Mesendoderm (in vitro differentiated cells): ENCODE data around the gene ACP6.

ENCODE experiments used
- DNase-seq: peaks from one replicate; pipeline ENCODE4 v3.0.0; 2013
- H2AK5ac ChIP-seq: 2 replicates; pipeline ENCODE4 v1.6.1; 2013; ENCODE audit warnings: low read length, inconsistent platforms
- H2BK120ac ChIP-seq: 2 replicates; pipeline ENCODE4 v1.6.1; 2013; ENCODE audit warnings: low read depth, mild to moderate bottlenecking, low read length, moderate library complexity, mixed read lengths
- H2BK15ac ChIP-seq: replicated peaks from 2 replicates; pipeline ENCODE4 v1.6.1; 2013; ENCODE audit warnings: low read depth, mild to moderate bottlenecking, moderate library complexity
- H2BK5ac ChIP-seq: 2 replicates; pipeline ENCODE4 v1.6.1; 2013; ENCODE audit warnings: low read length, inconsistent platforms
- H3K18ac ChIP-seq: 2 replicates; pipeline ENCODE4 v1.6.1; 2013; ENCODE audit warnings: mild to moderate bottlenecking, low read length, mixed read lengths
- H3K23ac ChIP-seq: one replicate; pipeline ENCODE4 v1.6.1; 2013; ENCODE audit warnings: low read length
- H3K27ac ChIP-seq: 2 replicates; pipeline ENCODE4 v1.5.1; 2013; ENCODE audit warnings: low read depth, mild to moderate bottlenecking, inconsistent platforms, low read length, moderate library complexity
- H3K27me3 ChIP-seq: 2 replicates; pipeline ENCODE4 v1.6.1; 2013; ENCODE audit warnings: low read length, control low read depth, mild to moderate bottlenecking, inconsistent platforms; ENCODE audit not compliant: insufficient read depth, poor library complexity
- H3K36me3 ChIP-seq: 2 replicates; pipeline ENCODE4 v1.6.1; 2013; ENCODE audit warnings: low read length, inconsistent platforms; ENCODE audit not compliant: control insufficient read depth, insufficient read depth
- H3K4ac ChIP-seq: one replicate; pipeline ENCODE4 v1.6.1; 2013; ENCODE audit warnings: low read depth, mild to moderate bottlenecking, low read length, moderate library complexity
- H3K4me1 ChIP-seq: 2 replicates; pipeline ENCODE4 v1.6.1; 2013; ENCODE audit warnings: low read depth, low read length, inconsistent platforms; ENCODE audit not compliant: control insufficient read depth
- H3K4me2 ChIP-seq: 2 replicates; pipeline ENCODE4 v1.6.1; 2013; ENCODE audit warnings: low read length
- H3K4me3 ChIP-seq: 2 replicates; pipeline ENCODE4 v1.5.1; 2013; ENCODE audit warnings: mild to moderate bottlenecking, low read length
- H3K56ac ChIP-seq: one replicate; pipeline ENCODE4 v1.6.1; 2013; ENCODE audit warnings: low read length
- H3K79me1 ChIP-seq: 2 replicates; pipeline ENCODE4 v1.6.1; 2013; ENCODE audit warnings: low read length, inconsistent platforms
- H3K79me2 ChIP-seq: 2 replicates; pipeline ENCODE4 v1.6.1; 2013; ENCODE audit warnings: mild to moderate bottlenecking, low read length; ENCODE audit not compliant: control insufficient read depth, insufficient read depth
- H3K9ac ChIP-seq: 2 replicates; pipeline ENCODE4 v1.6.1; 2013; ENCODE audit warnings: low read length, inconsistent platforms
- H4K5ac ChIP-seq: one replicate; pipeline ENCODE4 v1.6.1; 2013; ENCODE audit warnings: low read length
- H4K8ac ChIP-seq: one replicate; pipeline ENCODE4 v1.6.1; 2013; ENCODE audit warnings: low read depth, mild to moderate bottlenecking, control low read depth, low read length, moderate library complexity
- WGBS: extraction: QIAGEN DNeasy Blood & Tissue Kit; methylation state at CpG from one replicate; pipeline ENCODE4 v1.1.7; 2013; ENCODE audit warnings: low lambda C conversion rate, missing lambda C conversion rate; ENCODE audit not compliant: insufficient coverage; ENCODE audit errors: extremely low coverage; 5-methylcytosine and 5-hydroxymethylcytosine counted together

The ACP6 gene

DNA sequence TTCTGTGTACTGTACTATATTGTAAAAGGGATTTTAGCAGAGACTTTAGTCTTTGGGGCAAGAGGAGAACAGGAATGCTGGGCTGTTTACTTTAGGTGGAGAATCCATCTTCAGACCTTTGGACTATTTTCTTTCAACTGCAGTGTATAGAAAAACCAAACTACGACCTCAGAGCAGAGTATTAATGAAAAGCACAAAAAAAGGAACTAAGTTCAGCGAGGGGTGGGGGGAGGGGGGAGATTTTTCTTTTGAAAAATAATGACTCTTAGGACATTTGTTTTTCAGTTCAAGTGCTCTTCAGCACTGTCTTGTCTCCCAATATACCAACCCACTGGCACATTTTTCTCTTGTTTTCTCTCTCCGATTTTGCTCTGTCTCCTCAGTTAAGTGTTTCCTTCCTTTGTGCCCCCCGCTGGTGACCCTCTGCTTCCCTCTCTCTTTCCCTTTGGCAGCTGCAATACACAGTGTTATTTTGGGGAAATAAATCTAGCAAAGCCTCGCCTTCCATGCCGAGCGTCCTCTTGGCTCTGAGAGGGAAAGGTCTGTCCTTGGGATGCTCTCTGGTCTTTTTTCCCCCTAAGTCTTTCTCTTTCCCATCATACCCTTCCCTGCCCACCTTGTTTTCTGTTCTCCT lies 44.8 kb downstream of the ACP6 start:
- Histone ChIP-seq H2BK15ac (no peak overlapping the region), H3K36me3 (peaks cover 7% of the 10 kb centered on the region), H3K4me1 (no peaks in the 10 kb centered on the region), H3K23ac (no peak overlapping the region), H3K27me3 (no peaks in the 10 kb centered on the region), H3K56ac (no peak overlapping the region), H3K79me2 (no peaks in the 10 kb centered on the region), H4K8ac (no peak overlapping the region), H3K9ac (no peak overlapping the region), H3K4me2 (no peak overlapping the region), H4K5ac (no peak overlapping the region), H3K4ac (no peak overlapping the region), H2BK5ac (no peak overlapping the region), H3K4me3 (no peak overlapping the region), H3K27ac (no peak overlapping the region), H2BK120ac (no peak overlapping the region), H3K18ac (no peak overlapping the region), H3K79me1 (no peaks in the 10 kb centered on the region), H2AK5ac (no peak overlapping the region)
- no CpG with 5 or more reads among the region's 7 CpGs for WGBS
- no peak for DNase-seq

DNA sequence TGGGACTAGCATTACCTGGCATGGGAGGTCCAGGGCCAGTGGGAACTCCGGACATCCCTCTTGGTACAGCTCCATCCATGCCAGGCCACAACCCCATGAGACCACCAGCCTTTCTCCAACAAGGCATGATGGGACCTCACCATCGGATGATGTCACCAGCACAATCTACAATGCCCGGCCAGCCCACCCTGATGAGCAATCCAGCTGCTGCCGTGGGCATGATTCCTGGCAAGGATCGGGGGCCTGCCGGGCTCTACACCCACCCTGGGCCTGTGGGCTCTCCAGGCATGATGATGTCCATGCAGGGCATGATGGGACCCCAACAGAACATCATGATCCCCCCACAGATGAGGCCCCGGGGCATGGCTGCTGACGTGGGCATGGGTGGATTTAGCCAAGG lies 45.8 kb downstream of the ACP6 start:
- no peak overlapping the region for H4K5ac ChIP-seq
- no peak overlapping the region for H3K56ac ChIP-seq
- H3K79me1 ChIP-seq: no peaks in the 10 kb centered on the region
- no peak overlapping the region for H3K4ac ChIP-seq
- peaks cover 9% of the 10 kb centered on the region for H3K36me3 ChIP-seq
- no peak overlapping the region for H3K4me2 ChIP-seq
- H3K4me3 ChIP-seq: no peak overlapping the region
- no peak overlapping the region for H2BK5ac ChIP-seq
- no peaks in the 10 kb centered on the region for H3K79me2 ChIP-seq
- H3K27ac ChIP-seq: no peak overlapping the region
- no peak overlapping the region for H4K8ac ChIP-seq
- WGBS: no CpG with 5 or more reads among the region's 8 CpGs
- H2AK5ac ChIP-seq: no peak overlapping the region
- H3K18ac ChIP-seq: no peak overlapping the region
- H3K4me1 ChIP-seq: no peaks in the 10 kb centered on the region
- H2BK120ac ChIP-seq: no peak overlapping the region
- no peak overlapping the region for H3K9ac ChIP-seq
- H3K23ac ChIP-seq: no peak overlapping the region
- DNase-seq: no peak
- H2BK15ac ChIP-seq: no peak overlapping the region
- H3K27me3 ChIP-seq: no peaks in the 10 kb centered on the region

DNA sequence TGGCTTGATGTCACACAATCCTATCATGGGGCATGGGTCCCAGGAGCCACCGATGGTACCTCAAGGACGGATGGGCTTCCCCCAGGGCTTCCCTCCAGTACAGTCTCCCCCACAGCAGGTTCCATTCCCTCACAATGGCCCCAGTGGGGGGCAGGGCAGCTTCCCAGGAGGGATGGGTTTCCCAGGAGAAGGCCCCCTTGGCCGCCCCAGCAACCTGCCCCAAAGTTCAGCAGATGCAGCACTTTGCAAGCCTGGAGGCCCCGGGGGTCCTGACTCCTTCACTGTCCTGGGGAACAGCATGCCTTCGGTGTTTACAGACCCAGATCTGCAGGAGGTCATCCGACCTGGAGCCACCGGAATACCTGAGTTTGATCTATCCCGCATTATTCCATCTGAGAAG lies 46.3 kb downstream of the ACP6 start:
- Histone ChIP-seq H2BK15ac (no peak overlapping the region), H2AK5ac (no peak overlapping the region), H3K4me2 (no peak overlapping the region), H2BK120ac (no peak overlapping the region), H3K23ac (no peak overlapping the region), H3K4me3 (no peak overlapping the region), H3K18ac (no peak overlapping the region), H3K79me1 (no peaks in the 10 kb centered on the region), H3K4me1 (no peaks in the 10 kb centered on the region), H2BK5ac (no peak overlapping the region), H3K27me3 (no peaks in the 10 kb centered on the region), H3K27ac (no peak overlapping the region), H4K8ac (no peak overlapping the region), H3K9ac (no peak overlapping the region), H3K36me3 (peaks cover 12% of the 10 kb centered on the region), H3K56ac (no peak overlapping the region), H4K5ac (no peak overlapping the region), H3K79me2 (no peaks in the 10 kb centered on the region), H3K4ac (no peak overlapping the region)
- no CpG with 5 or more reads among the region's 8 CpGs for WGBS
- DNase-seq: no peak

DNA sequence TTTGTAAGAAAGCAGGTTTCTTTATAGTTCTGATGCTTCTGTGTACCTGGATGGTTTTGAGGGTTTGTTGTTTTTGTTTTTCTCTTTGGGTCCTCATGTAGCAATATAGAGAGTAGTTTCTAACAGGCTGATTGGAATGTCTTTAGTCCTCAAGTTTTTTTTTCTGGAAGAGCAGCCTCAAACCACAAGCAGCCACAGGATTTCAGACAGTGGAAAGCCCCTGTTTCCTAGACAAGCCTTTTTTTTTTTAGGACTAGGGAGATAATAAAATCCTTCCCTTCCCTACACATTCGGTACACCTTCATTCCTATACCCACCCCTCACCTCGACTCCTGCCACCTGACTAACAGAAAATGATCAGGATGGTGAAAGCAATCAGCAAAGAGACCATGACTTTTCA lies 47.6 kb downstream of the ACP6 start:
- no peak overlapping the region for H3K4me2 ChIP-seq
- WGBS: no CpG with 5 or more reads among the region's 2 CpGs
- H3K23ac ChIP-seq: no peak overlapping the region
- no peak for DNase-seq
- no peak overlapping the region for H2AK5ac ChIP-seq
- H3K79me1 ChIP-seq: no peaks in the 10 kb centered on the region
- H3K79me2 ChIP-seq: no peaks in the 10 kb centered on the region
- no peaks in the 10 kb centered on the region for H3K4me1 ChIP-seq
- H3K4me3 ChIP-seq: no peak overlapping the region
- H2BK5ac ChIP-seq: no peak overlapping the region
- no peak overlapping the region for H3K9ac ChIP-seq
- H3K36me3 ChIP-seq: peaks cover 15% of the 10 kb centered on the region
- no peak overlapping the region for H2BK120ac ChIP-seq
- H3K18ac ChIP-seq: no peak overlapping the region
- no peak overlapping the region for H4K8ac ChIP-seq
- no peak overlapping the region for H3K27ac ChIP-seq
- H3K27me3 ChIP-seq: no peaks in the 10 kb centered on the region
- no peak overlapping the region for H4K5ac ChIP-seq
- H3K56ac ChIP-seq: no peak overlapping the region
- no peak overlapping the region for H3K4ac ChIP-seq
- H2BK15ac ChIP-seq: no peak overlapping the region

DNA sequence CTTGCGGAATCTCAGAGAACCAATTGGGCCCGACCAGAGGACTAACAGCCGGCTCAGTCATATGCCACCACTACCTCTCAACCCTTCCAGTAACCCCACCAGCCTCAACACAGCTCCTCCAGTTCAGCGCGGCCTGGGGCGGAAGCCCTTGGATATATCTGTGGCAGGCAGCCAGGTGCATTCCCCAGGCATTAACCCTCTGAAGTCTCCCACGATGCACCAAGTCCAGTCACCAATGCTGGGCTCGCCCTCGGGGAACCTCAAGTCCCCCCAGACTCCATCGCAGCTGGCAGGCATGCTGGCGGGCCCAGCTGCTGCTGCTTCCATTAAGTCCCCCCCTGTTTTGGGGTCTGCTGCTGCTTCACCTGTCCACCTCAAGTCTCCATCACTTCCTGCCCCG lies 49.8 kb downstream of the ACP6 start:
- Histone ChIP-seq H3K27ac (no peak overlapping the region), H4K8ac (no peak overlapping the region), H3K79me1 (no peaks in the 10 kb centered on the region), H3K36me3 (peaks cover 18% of the 10 kb centered on the region), H2BK120ac (no peak overlapping the region), H3K4me2 (no peak overlapping the region), H3K79me2 (no peaks in the 10 kb centered on the region), H3K18ac (no peak overlapping the region), H3K56ac (no peak overlapping the region), H3K9ac (no peak overlapping the region), H4K5ac (no peak overlapping the region), H3K23ac (no peak overlapping the region), H2AK5ac (no peak overlapping the region), H3K27me3 (no peaks in the 10 kb centered on the region), H3K4ac (no peak overlapping the region), H2BK15ac (no peak overlapping the region), H3K4me1 (no peaks in the 10 kb centered on the region), H3K4me3 (no peak overlapping the region), H2BK5ac (no peak overlapping the region)
- DNase-seq: no peak
- no CpG with 5 or more reads among the region's 12 CpGs for WGBS

DNA sequence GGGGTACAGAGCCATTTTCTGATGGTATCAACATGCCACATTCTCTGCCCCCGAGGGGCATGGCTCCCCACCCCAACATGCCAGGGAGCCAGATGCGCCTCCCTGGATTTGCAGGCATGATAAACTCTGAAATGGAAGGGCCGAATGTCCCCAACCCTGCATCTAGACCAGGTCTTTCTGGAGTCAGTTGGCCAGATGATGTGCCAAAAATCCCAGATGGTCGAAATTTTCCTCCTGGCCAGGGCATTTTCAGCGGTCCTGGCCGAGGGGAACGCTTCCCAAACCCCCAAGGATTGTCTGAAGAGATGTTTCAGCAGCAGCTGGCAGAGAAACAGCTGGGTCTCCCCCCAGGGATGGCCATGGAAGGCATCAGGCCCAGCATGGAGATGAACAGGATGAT lies 50.6 kb downstream of the ACP6 start:
- no peak overlapping the region for H4K8ac ChIP-seq
- H3K27ac ChIP-seq: no peak overlapping the region
- H4K5ac ChIP-seq: no peak overlapping the region
- no peaks in the 10 kb centered on the region for H3K79me1 ChIP-seq
- no CpG with 5 or more reads among the region's 7 CpGs for WGBS
- DNase-seq: no peak
- no peak overlapping the region for H2AK5ac ChIP-seq
- no peaks in the 10 kb centered on the region for H3K27me3 ChIP-seq
- no peak overlapping the region for H3K18ac ChIP-seq
- H3K4me3 ChIP-seq: no peak overlapping the region
- no peak overlapping the region for H3K23ac ChIP-seq
- no peak overlapping the region for H2BK120ac ChIP-seq
- no peaks in the 10 kb centered on the region for H3K79me2 ChIP-seq
- no peak overlapping the region for H3K4me2 ChIP-seq
- peaks cover 18% of the 10 kb centered on the region for H3K36me3 ChIP-seq
- no peak overlapping the region for H2BK5ac ChIP-seq
- no peak overlapping the region for H2BK15ac ChIP-seq
- no peak overlapping the region for H3K4ac ChIP-seq
- H3K9ac ChIP-seq: no peak overlapping the region
- no peak overlapping the region for H3K56ac ChIP-seq
- H3K4me1 ChIP-seq: no peaks in the 10 kb centered on the region
